SK-N-SH treated with all-trans-retinoic acid at 6 μM for 48 hours (cell line): ENCODE data around the gene NKD2.

Experiments used
- ATAC-seq: fragments of 200-7000 bp; cut with Tn5 transposase; 3 replicates; pipeline ENCODE4 v1.9.1; 2020; ENCODE audit warnings: mild to moderate bottlenecking, moderate library complexity
- ARNTL ChIP-seq: fragments of 450-650 bp; formaldehyde crosslinking; IDR thresholded peaks from 2 replicates; pipeline ENCODE4 v1.5.0; 2020; ENCODE audit warnings: low read depth, mild to moderate bottlenecking, moderate library complexity, borderline replicate concordance
- BACH2 ChIP-seq: fragments of 250-450 bp; sonication (Bioruptor Pico); IDR thresholded peaks from 2 replicates; pipeline ENCODE4 v1.9.0; 2021; ENCODE audit warnings: mild to moderate bottlenecking, borderline replicate concordance
- CREB5 ChIP-seq: fragments of 250-450 bp; sonication (Bioruptor Pico); IDR thresholded peaks from 2 replicates; pipeline ENCODE4 v1.5.1; 2020; ENCODE audit warnings: low read depth, mild to moderate bottlenecking, moderate library complexity
- CSDC2 ChIP-seq: fragments of 250-450 bp; sonication (Bioruptor Pico); IDR thresholded peaks from 2 replicates; pipeline ENCODE4 v1.5.0; 2020; ENCODE audit warnings: mild to moderate bottlenecking, moderate library complexity
- CSRNP3 ChIP-seq: fragments of 250-450 bp; sonication (Bioruptor Pico); IDR thresholded peaks from 2 replicates; pipeline ENCODE4 v1.5.1; 2021; ENCODE audit warnings: mild to moderate bottlenecking, moderate library complexity
- ESRRG ChIP-seq: fragments of 250-450 bp; sonication (Bioruptor Pico); IDR thresholded peaks from 2 replicates; pipeline ENCODE4 v1.6.1; 2021; ENCODE audit warnings: mild to moderate bottlenecking
- GLIS3 ChIP-seq: fragments of 250-450 bp; sonication (Bioruptor Pico); IDR thresholded peaks from 2 replicates; pipeline ENCODE4 v1.5.0; 2020; ENCODE audit warnings: mild to moderate bottlenecking, moderate library complexity
- ISL1 ChIP-seq: fragments of 250-450 bp; sonication (Bioruptor Pico); IDR thresholded peaks from 2 replicates; pipeline ENCODE4 v2.1.2; 2022; ENCODE audit warnings: mild to moderate bottlenecking, moderate library complexity
- OSR1 ChIP-seq: fragments of 250-450 bp; sonication (Bioruptor Pico); IDR thresholded peaks from 2 replicates; pipeline ENCODE4 v1.8.0; 2022; ENCODE audit warnings: moderate library complexity, mild to moderate bottlenecking, inconsistent platforms
- PPARA ChIP-seq: fragments of 250-450 bp; sonication (Bioruptor Pico); IDR thresholded peaks from 2 replicates; pipeline ENCODE4 v1.5.0; 2020; ENCODE audit warnings: mild to moderate bottlenecking, borderline replicate concordance
- RARB ChIP-seq: fragments of 250-450 bp; sonication (Bioruptor Pico); IDR thresholded peaks from 2 replicates; pipeline ENCODE4 v1.8.0; 2021; ENCODE audit warnings: mild to moderate bottlenecking, moderate library complexity
- SNAI2 ChIP-seq: fragments of 250-450 bp; sonication (Bioruptor Pico); IDR thresholded peaks from 2 replicates; pipeline ENCODE4 v1.5.0; 2020; ENCODE audit warnings: mild to moderate bottlenecking, moderate library complexity
- TCF4 ChIP-seq: fragments of 250-450 bp; sonication (Bioruptor Pico); IDR thresholded peaks from 2 replicates; pipeline ENCODE4 v1.8.0; 2021; ENCODE audit warnings: mild to moderate bottlenecking, moderate library complexity, borderline replicate concordance
- TOX ChIP-seq: fragments of 250-450 bp; sonication (Bioruptor Pico); IDR thresholded peaks from 2 replicates; pipeline ENCODE4 v1.8.0; 2021; ENCODE audit warnings: mild to moderate bottlenecking, moderate library complexity, borderline replicate concordance
- TSHZ2 ChIP-seq: fragments of 250-450 bp; sonication (Bioruptor Pico); IDR thresholded peaks from 2 replicates; pipeline ENCODE4 v1.5.0; 2020; ENCODE audit warnings: mild to moderate bottlenecking, moderate library complexity
- ZC3H10 ChIP-seq: fragments of 250-450 bp; sonication (Bioruptor Pico); IDR thresholded peaks from 2 replicates; pipeline ENCODE4 v1.5.1; 2021; ENCODE audit warnings: mild to moderate bottlenecking, moderate library complexity
- ZFP3 ChIP-seq: fragments of 250-450 bp; sonication (Bioruptor Pico); IDR thresholded peaks from 2 replicates; pipeline ENCODE4 v1.5.0; 2020; ENCODE audit warnings: mild to moderate bottlenecking, moderate library complexity
- ZNF565 ChIP-seq: fragments of 450-650 bp; formaldehyde crosslinking; conservative IDR thresholded peaks from 2 replicates; pipeline ENCODE4 v1.5.0; 2020; ENCODE audit warnings: low read depth, mild to moderate bottlenecking, moderate library complexity
- ZNF70 ChIP-seq: fragments of 450-650 bp; formaldehyde crosslinking; IDR thresholded peaks from 2 replicates; pipeline ENCODE4 v1.5.0; 2020; ENCODE audit warnings: mild to moderate bottlenecking, moderate library complexity
- ZNF8 ChIP-seq: fragments of 450-650 bp; formaldehyde crosslinking; IDR thresholded peaks from 2 replicates; pipeline ENCODE4 v1.5.0; 2020; ENCODE audit warnings: mild to moderate bottlenecking, moderate library complexity
- TF ChIP-seq, protein P1 (sequence below): fragments of 250-450 bp; sonication (Bioruptor Pico); IDR thresholded peaks from 2 replicates; pipeline ENCODE4 v1.8.0; 2020; ENCODE audit warnings: mild to moderate bottlenecking, moderate library complexity, borderline replicate concordance

Gene NKD2

GRCh38 chr5:1053391-1054017, 44.9 kb downstream of the NKD2 start:
- TF ChIP-seq CSRNP3 (CRISPR knock-in tag), result no peak
- TF ChIP-seq ARNTL, result no peak
- TF ChIP-seq GLIS3 (CRISPR knock-in tag), result no peak
- no peak for TF ChIP-seq OSR1 (CRISPR knock-in tag)
- no peak for ATAC-seq

DNA sequence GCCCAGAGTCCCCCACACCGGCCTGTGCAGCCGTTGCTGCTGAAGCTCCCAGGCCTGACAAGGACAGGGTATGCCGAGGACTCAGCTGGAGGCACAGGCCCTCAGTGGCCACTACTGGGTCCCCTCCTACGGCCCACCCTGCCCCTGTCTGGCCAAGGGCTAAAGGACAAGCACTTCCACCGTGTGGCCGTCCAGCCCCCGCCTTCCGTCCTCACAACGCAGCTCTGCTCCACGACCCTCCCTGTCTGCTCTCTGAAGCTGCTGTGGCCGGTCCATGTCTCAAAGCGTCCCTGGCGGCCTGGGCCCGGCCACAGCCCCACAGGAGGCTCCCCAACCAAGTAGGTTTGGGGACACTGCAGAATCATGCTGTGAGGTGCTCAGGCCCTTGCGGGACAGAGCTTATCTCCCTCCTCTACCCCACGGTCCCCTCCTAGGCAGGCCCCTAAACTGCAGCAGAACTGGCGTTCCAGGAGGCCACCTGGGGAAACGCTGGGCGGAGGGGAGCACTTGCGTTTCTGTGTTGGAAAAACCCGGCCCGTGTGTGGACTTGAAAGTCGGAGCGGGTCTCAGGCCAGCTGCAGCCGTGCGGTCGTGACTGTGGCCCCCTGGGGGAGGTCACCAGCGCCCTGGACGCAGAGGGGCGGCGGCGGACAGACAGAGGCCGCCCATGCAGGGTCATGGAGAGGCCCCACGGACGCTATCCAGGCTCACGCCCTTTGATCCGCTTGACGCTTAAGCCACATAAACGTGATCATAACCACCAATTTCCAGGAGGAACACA, 45.6 kb downstream of the NKD2 start:
- TF ChIP-seq ZNF8 (no peak), ISL1 (no peak), TSHZ2 (CRISPR knock-in tag) (no peak), TOX (no peak), OSR1 (CRISPR knock-in tag) (no peak), ZNF565 (CRISPR knock-in tag) (no peak), ZC3H10 (CRISPR knock-in tag) (no peak), CREB5 (no peak), SNAI2 (CRISPR knock-in tag) (no peak), CSRNP3 (CRISPR knock-in tag) (no peak), TCF4 (CRISPR knock-in tag) (no peak)

GRCh38 chr5:1054799-1055775, 46.5 kb downstream of the NKD2 start:
- ATAC-seq, result no peak

More for the DNA sequence above, 45.6 kb downstream of the NKD2 start:
- ATAC-seq, result no peak

More at GRCh38 chr5:1054799-1055775, 46.5 kb downstream of the NKD2 start:
- TF ChIP-seq RARB, result no peak
- TF ChIP-seq BACH2 (CRISPR knock-in tag), result no peak
- TF ChIP-seq ARNTL, result no peak
- no peak for TF ChIP-seq GLIS3 (CRISPR knock-in tag)
- no peak for TF ChIP-seq PPARA (CRISPR knock-in tag)
- TF ChIP-seq CREB5, result no peak
- TF ChIP-seq ISL1, result no peak
- TF ChIP-seq ESRRG, result no peak
- TF ChIP-seq, protein P1, sequence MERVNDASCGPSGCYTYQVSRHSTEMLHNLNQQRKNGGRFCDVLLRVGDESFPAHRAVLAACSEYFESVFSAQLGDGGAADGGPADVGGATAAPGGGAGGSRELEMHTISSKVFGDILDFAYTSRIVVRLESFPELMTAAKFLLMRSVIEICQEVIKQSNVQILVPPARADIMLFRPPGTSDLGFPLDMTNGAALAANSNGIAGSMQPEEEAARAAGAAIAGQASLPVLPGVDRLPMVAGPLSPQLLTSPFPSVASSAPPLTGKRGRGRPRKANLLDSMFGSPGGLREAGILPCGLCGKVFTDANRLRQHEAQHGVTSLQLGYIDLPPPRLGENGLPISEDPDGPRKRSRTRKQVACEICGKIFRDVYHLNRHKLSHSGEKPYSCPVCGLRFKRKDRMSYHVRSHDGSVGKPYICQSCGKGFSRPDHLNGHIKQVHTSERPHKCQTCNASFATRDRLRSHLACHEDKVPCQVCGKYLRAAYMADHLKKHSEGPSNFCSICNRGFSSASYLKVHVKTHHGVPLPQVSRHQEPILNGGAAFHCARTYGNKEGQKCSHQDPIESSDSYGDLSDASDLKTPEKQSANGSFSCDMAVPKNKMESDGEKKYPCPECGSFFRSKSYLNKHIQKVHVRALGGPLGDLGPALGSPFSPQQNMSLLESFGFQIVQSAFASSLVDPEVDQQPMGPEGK (CRISPR knock-in tag), result no peak
- TF ChIP-seq TOX, result no peak
- TF ChIP-seq SNAI2 (CRISPR knock-in tag), result no peak
- no peak for TF ChIP-seq ZFP3 (CRISPR knock-in tag)
- no peak for TF ChIP-seq ZC3H10 (CRISPR knock-in tag)
- no peak for TF ChIP-seq ZNF8
- no peak for TF ChIP-seq CSDC2 (CRISPR knock-in tag)
- TF ChIP-seq ZNF70, result no peak
- no peak for TF ChIP-seq ZNF565 (CRISPR knock-in tag)
- TF ChIP-seq CSRNP3 (CRISPR knock-in tag), result no peak
